ENCODE results near the gene ZNF8. TPM values are rescaled to one million over a fixed set of nuclear protein-coding genes. Genes with fewer than 3 reads are reported as not detected.
"Not testable (repeated sequence)": the region's sequence is repeated elsewhere in the genome, so short reads cannot be mapped to it uniquely, and the experiment has no call there.

ZNF8 gene
- total RNA-seq, 2 donors from 2014 or later, result 5.6 to 6.6 TPM

DNA sequence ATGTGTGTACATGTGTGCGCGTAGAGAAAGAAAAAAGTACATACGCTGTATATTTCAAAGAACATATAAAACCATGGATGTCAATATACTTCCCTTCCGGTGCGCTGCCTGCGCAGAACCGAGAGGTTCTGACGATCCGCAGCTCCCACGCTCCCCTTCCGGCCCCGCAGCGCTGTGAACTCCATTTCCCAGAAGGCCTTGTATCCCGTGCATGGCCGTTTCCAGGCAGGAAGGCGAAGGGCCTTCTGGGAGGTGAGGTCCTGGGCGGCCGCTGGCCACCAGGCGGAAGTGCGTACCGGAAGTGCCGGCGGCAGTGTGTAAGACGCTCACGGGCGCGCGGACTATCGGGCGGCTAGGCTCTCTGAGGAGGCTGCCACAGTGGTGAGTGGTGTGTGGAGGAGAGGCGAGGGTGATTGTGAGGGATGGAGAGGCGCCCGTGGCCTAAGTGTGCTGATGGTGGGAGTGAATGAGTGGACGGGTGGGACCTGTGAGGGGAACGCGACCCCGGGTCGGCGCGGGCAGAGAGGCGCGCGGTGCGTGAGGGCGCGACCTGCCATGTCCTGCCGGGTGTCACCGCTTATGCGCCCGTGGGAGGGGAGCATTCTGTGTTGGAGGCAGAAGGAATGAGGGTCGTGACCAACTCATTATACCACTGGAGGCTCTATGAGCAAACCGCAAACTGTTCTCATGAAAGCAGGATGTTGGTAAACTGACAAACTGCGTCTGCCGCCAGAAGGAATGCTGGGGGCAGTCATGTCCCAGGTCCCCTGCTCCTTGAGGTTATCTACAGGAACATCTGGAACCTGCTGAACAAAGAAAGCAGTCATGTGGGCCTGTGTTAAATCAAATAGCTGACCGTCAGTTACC is 26.5 kb downstream of the ZNF8 start, which contains the start of gene ERVK3-1:
Gene ERVK3-1 (plus strand): TSS at position 313 of the 867 bp plus-strand sequence. CDS start 6,792 bp downstream, outside the sequence.
- peaks cover 9% of the 10 kb centered on the region for H3K36me3 Mint-ChIP-seq (ENCODE audit: low read depth)
- DNase-seq (peak; percentile 83 to 88 (median 87)), ATAC-seq (peak; percentile 98)
- peaks cover 32% of the 10 kb centered on the region for H3K4me1 Mint-ChIP-seq
- H3K4me3 Mint-ChIP-seq, result peak within 1 kb of the TSS; percentile 99
- no peaks in the 10 kb centered on the region for H3K27me3 Mint-ChIP-seq
- no peaks in the 10 kb centered on the region for H3K9me3 ChIP-seq (ENCODE audit: control insufficient read depth, low read length, poor library complexity, severe bottlenecking)
- peak within 1 kb of the TSS; percentile 97 for H3K27ac Mint-ChIP-seq

DNA sequence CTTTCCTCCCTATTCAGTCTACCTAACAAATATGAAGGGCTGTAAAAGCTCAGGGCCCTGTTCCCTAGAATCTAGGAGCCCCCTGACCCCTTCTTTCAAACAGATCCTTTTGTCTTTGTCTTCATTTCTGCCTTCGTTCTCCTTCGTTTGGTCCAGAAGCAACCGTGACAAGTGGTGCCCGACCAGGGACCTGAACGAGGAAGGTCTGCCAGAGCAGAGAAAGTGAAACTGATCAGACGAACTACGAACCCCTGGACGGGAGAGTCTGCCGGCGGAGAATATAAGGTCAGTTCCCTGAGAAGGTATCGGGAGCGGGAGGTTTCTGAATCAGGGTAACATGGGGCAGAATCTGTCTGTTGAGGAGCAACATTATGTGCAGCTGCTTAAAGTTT is 27.2 kb downstream of the ZNF8 start:
- ATAC-seq, result no peak
- no peak for DNase-seq
- peaks cover 32% of the 10 kb centered on the region for H3K4me1 Mint-ChIP-seq

DNA sequence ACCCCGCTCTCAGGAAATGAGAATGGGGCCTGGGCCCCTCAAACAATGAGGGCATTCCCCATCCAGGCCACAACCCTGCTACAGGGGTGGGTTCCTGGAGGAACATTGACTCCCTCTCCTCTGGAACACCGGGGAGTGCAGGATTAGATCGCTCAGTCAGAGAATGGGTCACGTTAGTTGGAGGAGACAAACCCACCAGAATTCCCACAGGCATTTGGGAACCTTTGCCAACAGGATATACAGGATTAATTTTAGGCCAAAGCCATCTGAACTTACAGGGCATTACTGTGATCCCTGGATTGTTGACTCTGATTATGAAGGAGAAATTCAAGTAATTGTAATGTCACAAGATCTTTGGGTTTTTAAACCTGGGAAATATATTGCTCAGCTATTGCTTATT is 29.0 kb downstream of the ZNF8 start:
- ATAC-seq, result no peak
- no peak for DNase-seq
- Mint-ChIP-seq H3K4me1 (peaks cover 34% of the 10 kb centered on the region), H3K4me3 (no peak overlapping the region), H3K27ac (no peak overlapping the region), H3K27me3 (no peaks in the 10 kb centered on the region), H3K36me3 (ENCODE audit: low read depth) (peaks cover 15% of the 10 kb centered on the region)
- no peaks in the 10 kb centered on the region for H3K9me3 ChIP-seq (ENCODE audit: control insufficient read depth, low read length, poor library complexity, severe bottlenecking)

More for the DNA sequence above, 27.2 kb downstream of the ZNF8 start:
- Mint-ChIP-seq H3K27ac (peak overlapping the region; percentile 97), H3K36me3 (ENCODE audit: low read depth) (peaks cover 9% of the 10 kb centered on the region), H3K4me3 (peak overlapping the region; percentile 99), H3K27me3 (no peaks in the 10 kb centered on the region)
- no peaks in the 10 kb centered on the region for H3K9me3 ChIP-seq (ENCODE audit: control insufficient read depth, low read length, poor library complexity, severe bottlenecking)

DNA sequence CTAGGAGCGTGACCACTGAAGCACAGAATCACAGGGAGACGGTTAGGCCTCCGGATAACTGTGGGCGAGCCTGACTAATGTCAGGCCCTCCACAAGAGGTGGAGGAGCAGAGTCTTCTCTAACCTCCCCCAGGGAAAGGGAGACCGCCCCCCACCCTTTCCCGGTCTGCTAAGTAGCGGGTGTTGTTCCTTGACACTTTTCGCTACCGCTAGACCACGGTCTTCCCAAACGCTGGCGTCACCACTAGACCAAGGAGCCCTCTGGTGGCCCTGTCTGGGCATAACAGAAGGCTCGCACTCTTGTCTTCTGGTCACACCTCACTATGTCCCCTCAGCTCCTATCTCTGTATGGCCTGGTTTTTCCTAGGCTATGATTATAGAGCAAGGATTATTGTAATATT is 31.9 kb downstream of the ZNF8 start:
- not testable (repeated sequence) for ATAC-seq; H3K4me3 Mint-ChIP-seq; DNase-seq; H3K9me3 ChIP-seq (ENCODE audit: control insufficient read depth, low read length, poor library complexity, severe bottlenecking); H3K27me3 Mint-ChIP-seq
- Mint-ChIP-seq H3K4me1 (peaks cover 25% of the 10 kb centered on the region), H3K27ac (peak overlapping the region; percentile 70), H3K36me3 (ENCODE audit: low read depth) (peaks cover 14% of the 10 kb centered on the region)

DNA sequence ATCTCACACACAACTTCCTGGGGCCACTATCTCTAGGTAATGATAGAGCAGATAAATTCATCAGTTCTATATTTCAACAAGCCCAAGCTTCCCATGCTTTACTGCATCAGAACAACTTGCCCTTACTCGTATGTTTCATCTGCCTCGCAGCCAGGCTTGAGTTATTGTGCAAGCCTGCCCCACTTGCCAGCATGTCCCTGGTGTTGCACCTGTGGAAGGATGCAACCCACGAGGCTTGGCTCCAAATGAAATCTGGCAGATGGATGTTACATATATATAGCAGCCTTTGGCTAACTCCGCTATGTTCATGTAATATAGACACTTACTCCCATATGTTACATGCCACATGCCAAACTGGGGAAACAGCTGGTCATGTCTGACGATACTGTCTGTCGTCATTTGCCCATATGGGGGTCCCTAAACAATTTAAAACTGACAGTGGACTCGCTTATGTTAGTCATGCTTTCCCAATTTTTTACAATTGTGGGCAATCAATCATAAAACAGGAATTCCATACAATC is 32.6 kb downstream of the ZNF8 start:
- DNase-seq (no peak), ATAC-seq (no peak)
- no peak overlapping the region for H3K27ac Mint-ChIP-seq
- H3K9me3 ChIP-seq (ENCODE audit: control insufficient read depth, low read length, poor library complexity, severe bottlenecking), result no peaks in the 10 kb centered on the region
- H3K4me3 Mint-ChIP-seq, result no peak overlapping the region
- peaks cover 12% of the 10 kb centered on the region for H3K36me3 Mint-ChIP-seq (ENCODE audit: low read depth)
- H3K4me1 Mint-ChIP-seq, result peaks cover 20% of the 10 kb centered on the region
- H3K27me3 Mint-ChIP-seq, result no peaks in the 10 kb centered on the region

DNA sequence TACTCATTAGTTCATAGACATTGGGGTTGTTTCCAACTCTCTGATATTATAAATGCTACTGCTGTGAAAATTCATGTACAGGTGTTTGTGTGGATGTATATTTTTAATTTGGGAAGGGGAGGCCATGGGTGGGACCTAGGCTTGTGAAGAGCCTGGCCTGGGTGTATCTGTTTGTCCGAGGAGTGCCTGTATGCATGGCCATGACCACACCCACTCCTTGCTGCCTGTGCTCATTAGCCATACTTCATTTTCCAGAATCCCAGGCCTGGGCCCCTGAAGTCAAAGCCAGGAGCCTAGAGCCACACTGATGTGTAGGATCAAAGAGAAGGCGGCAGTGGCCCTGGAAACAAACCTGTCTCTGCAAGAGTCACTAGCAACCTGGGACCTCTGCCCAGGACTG is 36.8 kb downstream of the ZNF8 start:
- Mint-ChIP-seq H3K36me3 (ENCODE audit: low read depth) (peaks cover 9% of the 10 kb centered on the region), H3K4me1 (peaks cover 7% of the 10 kb centered on the region), H3K27ac (peak overlapping the region; percentile 16), H3K27me3 (no peaks in the 10 kb centered on the region), H3K4me3 (no peak overlapping the region)
- ATAC-seq (peak; percentile 21), DNase-seq (no peak)
- H3K9me3 ChIP-seq (ENCODE audit: control insufficient read depth, low read length, poor library complexity, severe bottlenecking), result no peaks in the 10 kb centered on the region

DNA sequence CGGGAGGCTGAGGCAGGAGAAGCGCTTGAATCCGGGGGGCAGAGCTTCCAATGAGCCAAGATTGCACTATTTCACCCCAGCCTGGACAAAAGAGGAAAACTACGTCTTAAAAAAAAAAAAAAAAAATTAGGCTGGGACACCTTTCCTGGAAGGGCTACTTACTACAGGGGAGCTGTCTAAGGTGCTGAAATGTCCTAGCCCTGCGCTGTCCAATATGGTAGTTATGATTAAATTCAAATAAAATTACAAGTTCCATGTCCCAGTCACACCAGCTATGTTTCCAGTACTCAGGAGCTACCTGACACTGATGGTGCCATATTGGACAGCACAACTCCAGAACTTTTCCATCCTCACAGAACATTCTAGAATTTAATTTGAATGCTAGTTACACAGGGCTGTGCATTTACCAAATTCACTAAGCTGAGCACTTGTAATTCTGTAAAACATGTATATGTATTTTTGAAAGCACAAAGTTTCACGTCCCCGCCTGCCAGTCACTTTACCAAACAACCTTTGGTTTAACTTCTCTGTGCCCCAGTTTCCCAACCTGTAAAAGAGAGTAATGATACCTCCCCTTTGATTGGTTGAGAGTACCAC is 38.8 kb downstream of the ZNF8 start:
- H3K4me3 Mint-ChIP-seq, result no peak overlapping the region
- DNase-seq (no peak), ATAC-seq (no peak)
- no peaks in the 10 kb centered on the region for H3K27me3 Mint-ChIP-seq
- peaks cover 3% of the 10 kb centered on the region for H3K36me3 Mint-ChIP-seq (ENCODE audit: low read depth)
- peaks cover 4% of the 10 kb centered on the region for H3K4me1 Mint-ChIP-seq
- H3K9me3 ChIP-seq (ENCODE audit: control insufficient read depth, low read length, poor library complexity, severe bottlenecking), result no peaks in the 10 kb centered on the region
- peak overlapping the region; percentile 67 for H3K27ac Mint-ChIP-seq

DNA sequence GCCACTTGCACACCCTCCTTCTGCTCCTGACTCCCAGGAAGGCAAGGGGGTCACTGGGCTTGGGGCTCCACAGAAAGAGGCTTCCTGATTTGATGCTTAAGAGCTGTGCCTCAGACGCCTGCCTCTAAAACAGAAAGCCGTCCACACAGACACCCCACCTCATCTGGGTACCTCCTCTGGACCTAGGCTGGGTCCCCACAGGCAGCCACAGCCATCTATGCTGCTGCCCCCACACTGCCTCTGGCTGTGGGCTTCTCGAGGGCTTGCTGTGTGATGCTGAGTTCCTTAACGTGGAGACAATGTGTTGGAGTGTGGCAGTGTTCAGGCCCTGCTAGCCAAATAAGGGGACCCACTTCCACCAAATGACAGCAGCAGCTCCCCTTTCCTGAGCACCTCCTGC is 39.5 kb downstream of the ZNF8 start:
- ATAC-seq, result no peak
- Mint-ChIP-seq H3K27ac (no peak overlapping the region), H3K36me3 (ENCODE audit: low read depth) (peaks cover 5% of the 10 kb centered on the region), H3K4me1 (peaks cover 4% of the 10 kb centered on the region), H3K27me3 (no peaks in the 10 kb centered on the region), H3K4me3 (no peak overlapping the region)
- no peaks in the 10 kb centered on the region for H3K9me3 ChIP-seq (ENCODE audit: control insufficient read depth, low read length, poor library complexity, severe bottlenecking)
- no peak for DNase-seq

DNA sequence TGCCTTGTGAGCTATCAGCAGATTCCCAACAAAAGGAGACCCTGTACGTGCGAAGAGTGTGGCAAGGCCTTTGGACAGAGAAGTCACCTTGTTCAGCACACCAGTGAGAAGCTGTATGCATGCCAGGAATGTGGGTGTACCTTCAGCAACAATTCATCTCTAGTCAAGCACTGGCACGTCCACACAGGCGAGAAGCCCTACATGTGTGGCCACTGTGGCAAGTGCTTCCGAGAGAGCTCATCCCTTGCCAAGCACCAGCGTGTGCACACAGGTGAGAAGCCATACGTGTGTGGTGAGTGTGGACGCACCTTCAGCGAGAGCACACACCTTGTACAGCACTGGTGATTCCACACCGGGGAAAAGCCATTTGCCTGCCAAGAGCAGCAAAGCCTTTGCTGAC is 40.5 kb downstream of the ZNF8 start:
- H3K4me1 Mint-ChIP-seq, result peaks cover 4% of the 10 kb centered on the region
- ATAC-seq, result no peak
- no peak overlapping the region for H3K4me3 Mint-ChIP-seq

DNA sequence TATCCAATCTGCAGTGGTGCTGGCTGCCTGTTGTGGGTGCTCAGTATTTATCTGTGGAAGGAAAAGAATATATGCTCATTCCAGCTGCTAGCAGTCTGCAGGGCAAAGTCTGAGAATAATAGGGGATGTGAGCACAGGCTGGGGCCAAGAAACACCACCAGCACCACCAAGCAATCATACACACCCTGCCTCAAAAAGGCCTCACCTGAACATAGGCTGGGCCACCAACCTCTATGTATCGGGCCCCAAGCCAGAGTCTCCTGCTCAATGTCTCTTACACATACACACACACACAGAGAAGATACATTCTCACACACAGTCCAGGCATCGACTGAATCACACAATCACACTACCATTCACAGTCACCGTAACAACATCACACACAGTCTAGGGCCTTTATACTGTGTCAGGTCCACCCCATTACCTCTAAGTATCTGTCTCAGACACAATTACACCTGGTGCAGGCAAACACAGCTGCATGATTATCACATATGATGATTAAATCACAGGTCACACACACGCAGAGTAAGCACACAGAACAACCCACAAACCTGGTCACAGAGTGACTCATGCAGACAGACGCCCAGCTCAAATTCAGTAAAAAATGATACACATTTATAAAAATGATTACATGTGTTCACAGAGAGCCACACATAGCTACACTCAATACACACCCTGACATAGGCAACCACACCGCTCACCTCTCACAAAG is 46.7 kb downstream of the ZNF8 start:
- Mint-ChIP-seq H3K27me3 (no peaks in the 10 kb centered on the region), H3K4me1 (peaks cover under 1% of the 10 kb centered on the region), H3K4me3 (no peak overlapping the region), H3K27ac (no peak overlapping the region), H3K36me3 (ENCODE audit: low read depth) (peaks cover 2% of the 10 kb centered on the region)
- H3K9me3 ChIP-seq (ENCODE audit: control insufficient read depth, low read length, poor library complexity, severe bottlenecking), result no peaks in the 10 kb centered on the region
- no peak for DNase-seq
- no peak for ATAC-seq

More for the DNA sequence above, 40.5 kb downstream of the ZNF8 start:
- Mint-ChIP-seq H3K27me3 (no peaks in the 10 kb centered on the region), H3K36me3 (ENCODE audit: low read depth) (peaks cover 5% of the 10 kb centered on the region), H3K27ac (no peak overlapping the region)
- DNase-seq, result no peak
- no peaks in the 10 kb centered on the region for H3K9me3 ChIP-seq (ENCODE audit: control insufficient read depth, low read length, poor library complexity, severe bottlenecking)

DNA sequence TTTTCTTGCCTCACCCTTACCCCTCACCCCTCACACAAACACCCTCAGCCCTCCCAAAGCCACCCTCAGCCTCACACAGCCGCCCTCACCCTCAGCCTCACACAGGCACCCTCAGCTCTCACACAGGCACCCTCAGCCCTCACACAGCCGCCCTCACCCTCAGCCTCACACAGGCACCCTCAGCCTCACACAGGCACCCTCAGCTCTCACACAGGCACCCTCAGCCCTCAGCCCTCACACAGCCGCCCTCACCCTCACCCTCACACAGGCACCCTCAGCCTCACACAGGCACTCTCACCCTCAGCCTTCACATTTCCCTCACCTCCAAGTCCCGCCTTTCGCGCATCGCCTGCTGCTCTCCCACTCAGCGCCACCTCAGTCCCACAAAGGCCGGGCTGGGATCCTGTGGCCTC is 47.8 kb downstream of the ZNF8 start:
- Mint-ChIP-seq H3K4me1 (peaks cover 4% of the 10 kb centered on the region), H3K27me3 (no peaks in the 10 kb centered on the region), H3K27ac (no peak overlapping the region), H3K36me3 (ENCODE audit: low read depth) (peaks cover 2% of the 10 kb centered on the region), H3K4me3 (no peak overlapping the region)
- ATAC-seq, result peak; percentile 39
- no peaks in the 10 kb centered on the region for H3K9me3 ChIP-seq (ENCODE audit: control insufficient read depth, low read length, poor library complexity, severe bottlenecking)
- DNase-seq, result no peak

DNA sequence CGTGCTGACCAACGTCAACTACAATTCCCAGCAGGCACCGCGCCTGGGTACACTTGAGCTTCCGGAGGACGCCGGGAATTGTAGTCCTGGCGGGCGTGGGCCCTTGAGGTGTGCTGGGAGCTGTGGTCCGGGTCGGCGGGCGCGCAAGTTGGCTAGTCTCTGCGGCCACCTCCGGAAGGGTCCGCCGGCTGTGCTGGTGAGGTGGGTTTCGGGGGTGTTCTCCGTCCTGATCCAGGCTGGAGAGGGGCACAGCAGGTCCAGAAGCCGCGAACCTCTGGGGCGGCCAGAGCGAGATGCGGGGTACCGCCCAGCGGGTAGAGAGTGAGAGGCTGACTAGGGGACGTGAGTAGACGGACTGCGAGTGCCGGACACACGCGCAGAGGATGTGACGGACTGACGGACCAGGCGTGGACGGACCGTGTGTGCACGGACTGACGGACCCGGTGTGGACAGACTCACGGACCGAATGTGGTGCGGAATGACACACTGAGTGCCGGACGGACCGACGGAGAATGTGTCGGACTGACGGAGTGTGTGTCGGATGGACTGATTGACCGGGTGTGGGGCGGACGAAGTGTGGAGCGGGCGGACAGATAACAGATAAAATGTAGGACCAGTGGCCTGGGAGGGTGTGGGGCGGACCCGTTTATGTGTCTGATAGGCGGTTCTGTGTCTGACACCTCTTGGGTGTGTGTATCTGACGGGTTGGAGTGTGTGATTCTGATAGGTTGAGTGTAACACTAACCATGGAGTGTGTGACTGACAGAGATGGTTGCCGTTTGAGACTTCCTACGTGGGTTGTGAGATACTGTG is 48.4 kb downstream of the ZNF8 start, which contains the start of gene ZSCAN22:
Gene ZSCAN22 (plus strand): TSS at position 81 of the 813 bp plus-strand sequence. CDS start 7,809 bp downstream, outside the sequence.
- peaks cover 4% of the 10 kb centered on the region for H3K4me1 Mint-ChIP-seq
- no peaks in the 10 kb centered on the region for H3K27me3 Mint-ChIP-seq
- H3K9me3 ChIP-seq (ENCODE audit: control insufficient read depth, low read length, poor library complexity, severe bottlenecking), result no peaks in the 10 kb centered on the region
- ATAC-seq, result peak; percentile 93
- H3K27ac Mint-ChIP-seq, result no peak within 1 kb of the TSS
- H3K36me3 Mint-ChIP-seq (ENCODE audit: low read depth), result peaks cover 2% of the 10 kb centered on the region
- no peak within 1 kb of the TSS for H3K4me3 Mint-ChIP-seq
- peak; percentile 73 to 79 (median 75) for DNase-seq

Data from T-helper 17 cell (primary cell).